Calu3 (cell line): ENCODE measurements around the gene PVR. TPM values are rescaled to one million over a fixed set of nuclear protein-coding genes. Genes with fewer than 3 reads are reported as not detected.
"Not testable (repeated sequence)": the region's sequence is repeated elsewhere in the genome, so short reads cannot be mapped to it uniquely, and the experiment has no call there.

Source experiments
- BruUV-seq: library from RNA; stranded (reverse); fragments of 400-500 nt; replicated peaks from 2 replicates; lab custom pipeline; 2021; lab: Mats Ljungman, UMichigan
- CTCF ChIA-PET: fragments of 300-600 bp; sonication (Branson Sonifier 250); formaldehyde crosslinking; loops from one replicate; lab custom pipeline; 2022; ENCODE audit warnings: antibody characterized with exemption; lab: Charles Lee
- DNase-seq: peaks from one replicate; pipeline ENCODE4 v3.0.0; 2022
- H3K27ac Mint-ChIP-seq: one replicate; pipeline ENCODE4 v1.8.0; 2022; ENCODE audit warnings: mixed read lengths; ENCODE audit not compliant: unreplicated experiment
- H3K27me3 Mint-ChIP-seq: one replicate; pipeline ENCODE4 v1.8.0; 2022; ENCODE audit warnings: mixed read lengths; ENCODE audit not compliant: unreplicated experiment
- H3K36me3 Mint-ChIP-seq: one replicate; pipeline ENCODE4 v1.8.0; 2022; ENCODE audit warnings: mild to moderate bottlenecking, moderate library complexity, mixed read lengths; ENCODE audit not compliant: insufficient read depth, unreplicated experiment
- H3K4me1 Mint-ChIP-seq: one replicate; pipeline ENCODE4 v1.8.0; 2022; ENCODE audit warnings: mild to moderate bottlenecking, low read depth, mixed read lengths; ENCODE audit not compliant: unreplicated experiment
- H3K4me3 Mint-ChIP-seq: one replicate; pipeline ENCODE4 v1.8.0; 2022; ENCODE audit warnings: mild to moderate bottlenecking, low read depth, moderate library complexity, mixed read lengths; ENCODE audit not compliant: unreplicated experiment
- H3K9me3 Mint-ChIP-seq: one replicate; pipeline ENCODE4 v1.8.0; 2022; ENCODE audit warnings: low read depth, mixed read lengths; ENCODE audit not compliant: unreplicated experiment
- intact Hi-C: fragments of 100-400 bp; cut with micrococcal nuclease; formaldehyde crosslinking; loops from one replicate; pipeline ENCODE4 v1.10.0; 2022; ENCODE audit not compliant: unreplicated experiment
- total RNA-seq: library from RNA; stranded (reverse); gene quantifications from 2 replicates; pipeline ENCODE4 v1.2.3, GENCODE V29; 2022
- TF ChIP-seq, protein P1 (sequence below): fragments of 200-600 bp; IDR thresholded peaks from one replicate; pipeline ENCODE4 v1.8.0; 2022; ENCODE audit warnings: antibody characterized with exemption; ENCODE audit not compliant: unreplicated experiment

The PVR gene
- total RNA-seq, 1 experiment from 2014 or later = 215 TPM

DNA sequence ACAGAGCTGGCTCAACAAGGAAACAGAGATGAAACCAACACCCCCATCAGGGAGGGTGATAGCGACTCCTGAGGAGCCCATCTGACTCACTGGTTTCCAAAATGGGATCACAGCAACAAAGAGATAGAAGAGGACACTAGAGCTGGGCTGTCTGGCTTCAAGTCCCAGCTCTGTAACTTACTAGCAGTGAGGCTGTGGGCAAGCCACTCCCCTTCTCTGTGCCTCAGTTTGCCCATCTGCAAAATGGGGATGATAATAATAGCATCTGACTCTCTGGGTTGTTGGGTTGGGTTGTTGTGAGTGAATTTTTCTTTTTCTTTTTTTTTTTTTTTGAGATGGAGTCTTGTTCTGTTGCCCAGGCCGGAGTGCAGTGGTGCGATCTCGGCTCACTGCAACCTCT, 16.1 kb upstream of the PVR start:
- H3K4me3 Mint-ChIP-seq = no peak overlapping the region
- no peaks in the 10 kb centered on the region for H3K27me3 Mint-ChIP-seq
- no TSS peak for BruUV-seq
- TF ChIP-seq, protein P1, sequence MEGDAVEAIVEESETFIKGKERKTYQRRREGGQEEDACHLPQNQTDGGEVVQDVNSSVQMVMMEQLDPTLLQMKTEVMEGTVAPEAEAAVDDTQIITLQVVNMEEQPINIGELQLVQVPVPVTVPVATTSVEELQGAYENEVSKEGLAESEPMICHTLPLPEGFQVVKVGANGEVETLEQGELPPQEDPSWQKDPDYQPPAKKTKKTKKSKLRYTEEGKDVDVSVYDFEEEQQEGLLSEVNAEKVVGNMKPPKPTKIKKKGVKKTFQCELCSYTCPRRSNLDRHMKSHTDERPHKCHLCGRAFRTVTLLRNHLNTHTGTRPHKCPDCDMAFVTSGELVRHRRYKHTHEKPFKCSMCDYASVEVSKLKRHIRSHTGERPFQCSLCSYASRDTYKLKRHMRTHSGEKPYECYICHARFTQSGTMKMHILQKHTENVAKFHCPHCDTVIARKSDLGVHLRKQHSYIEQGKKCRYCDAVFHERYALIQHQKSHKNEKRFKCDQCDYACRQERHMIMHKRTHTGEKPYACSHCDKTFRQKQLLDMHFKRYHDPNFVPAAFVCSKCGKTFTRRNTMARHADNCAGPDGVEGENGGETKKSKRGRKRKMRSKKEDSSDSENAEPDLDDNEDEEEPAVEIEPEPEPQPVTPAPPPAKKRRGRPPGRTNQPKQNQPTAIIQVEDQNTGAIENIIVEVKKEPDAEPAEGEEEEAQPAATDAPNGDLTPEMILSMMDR = no peak
- H3K4me1 Mint-ChIP-seq = peaks cover 26% of the 10 kb centered on the region
- intact Hi-C loops = no loop called here
- H3K27ac Mint-ChIP-seq = no peak overlapping the region
- H3K36me3 Mint-ChIP-seq = peaks cover 46% of the 10 kb centered on the region
- CTCF ChIA-PET = interaction anchor here (2.4 kb wide), 1 partner anchor 8 kb away, joined by 7 read pairs; no protein-coding TSS in a partner anchor
- H3K9me3 Mint-ChIP-seq = peaks cover 5% of the 10 kb centered on the region
- no peak for DNase-seq

DNA sequence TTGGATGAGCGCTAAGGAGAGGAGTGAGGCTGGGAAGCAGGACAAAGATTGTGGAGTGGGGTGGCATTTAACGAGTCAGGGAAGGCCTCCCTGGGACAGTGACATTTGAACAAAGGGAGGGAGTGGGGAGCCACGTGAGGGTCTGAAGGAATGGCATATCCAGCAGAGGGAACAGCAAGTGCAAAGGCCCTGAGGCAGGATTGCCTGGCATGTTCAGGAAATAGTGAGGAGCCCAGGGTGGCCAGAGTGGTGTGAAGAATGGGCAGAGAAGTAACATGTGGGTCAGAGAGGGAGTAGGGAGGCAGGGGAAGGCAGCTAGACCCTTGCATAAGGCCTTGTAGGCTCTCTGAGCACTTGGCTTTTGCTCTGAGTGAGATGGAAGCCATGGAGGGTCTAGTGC, 14.9 kb upstream of the PVR start:
- CTCF ChIA-PET = interaction anchor here (0.7 kb wide), 1 partner anchor 46 kb away, joined by 5 read pairs; no protein-coding TSS in a partner anchor
- TF ChIP-seq, protein P1 = no peak
- Mint-ChIP-seq H3K36me3 (peaks cover 48% of the 10 kb centered on the region), H3K27ac (no peak overlapping the region), H3K4me1 (peaks cover 22% of the 10 kb centered on the region), H3K9me3 (peaks cover 5% of the 10 kb centered on the region), H3K27me3 (no peaks in the 10 kb centered on the region), H3K4me3 (no peak overlapping the region)
- intact Hi-C loops = no loop called here
- BruUV-seq = no TSS peak
- DNase-seq = no peak

DNA sequence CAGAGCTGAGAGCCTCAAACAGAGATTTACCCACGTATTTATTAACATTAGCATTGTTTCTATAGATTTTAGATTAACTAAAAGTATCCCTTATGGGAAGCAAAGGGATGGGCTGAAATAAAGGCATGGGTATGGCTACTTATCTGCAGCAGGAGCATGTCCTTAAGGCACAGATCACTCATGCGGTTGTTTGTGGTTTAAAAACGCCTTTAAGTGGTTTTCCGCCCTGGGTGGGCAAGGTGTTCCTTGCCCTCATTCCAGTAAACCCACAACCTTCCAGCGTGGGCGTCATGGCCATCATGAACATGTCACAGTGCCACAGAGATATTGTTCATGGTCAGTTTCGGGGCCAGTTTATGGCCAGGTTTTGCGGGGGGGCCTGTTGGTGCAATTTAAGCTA, 12.1 kb upstream of the PVR start:
- Mint-ChIP-seq H3K36me3 (peaks cover 52% of the 10 kb centered on the region), H3K4me1 (peaks cover 24% of the 10 kb centered on the region)
- DNase-seq, BruUV-seq, intact Hi-C loops, H3K9me3 Mint-ChIP-seq, H3K27ac Mint-ChIP-seq, H3K27me3 Mint-ChIP-seq, H3K4me3 Mint-ChIP-seq, CTCF ChIA-PET: not testable (repeated sequence)

DNA sequence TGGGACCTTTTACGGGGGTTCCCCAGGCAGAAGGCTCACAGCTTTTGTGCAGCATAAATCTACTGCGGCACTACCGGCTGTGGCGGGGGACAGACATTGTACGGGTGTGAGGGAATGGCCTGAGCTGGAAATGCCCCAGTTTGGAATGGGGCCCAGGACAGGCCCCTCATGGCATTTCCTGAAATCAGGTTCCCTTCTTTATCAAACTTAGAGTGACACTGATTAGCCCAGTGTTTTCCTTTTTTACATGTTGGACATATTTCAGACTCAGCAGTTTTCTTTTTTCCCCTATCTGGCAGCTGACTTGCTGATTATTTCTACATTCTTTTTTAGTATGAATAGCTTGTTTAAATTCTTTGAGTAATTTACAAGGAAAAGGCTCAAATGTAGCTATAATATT, 9.7 kb upstream of the PVR start:
- H3K27ac Mint-ChIP-seq, DNase-seq, H3K4me3 Mint-ChIP-seq, BruUV-seq, H3K9me3 Mint-ChIP-seq, H3K27me3 Mint-ChIP-seq, intact Hi-C loops: not testable (repeated sequence)
- CTCF ChIA-PET = interaction anchor here (1.8 kb wide), 1 partner anchor 13 kb away, joined by 3 read pairs; no protein-coding TSS in a partner anchor
- H3K4me1 Mint-ChIP-seq = peaks cover 39% of the 10 kb centered on the region
- H3K36me3 Mint-ChIP-seq = peaks cover 55% of the 10 kb centered on the region

DNA sequence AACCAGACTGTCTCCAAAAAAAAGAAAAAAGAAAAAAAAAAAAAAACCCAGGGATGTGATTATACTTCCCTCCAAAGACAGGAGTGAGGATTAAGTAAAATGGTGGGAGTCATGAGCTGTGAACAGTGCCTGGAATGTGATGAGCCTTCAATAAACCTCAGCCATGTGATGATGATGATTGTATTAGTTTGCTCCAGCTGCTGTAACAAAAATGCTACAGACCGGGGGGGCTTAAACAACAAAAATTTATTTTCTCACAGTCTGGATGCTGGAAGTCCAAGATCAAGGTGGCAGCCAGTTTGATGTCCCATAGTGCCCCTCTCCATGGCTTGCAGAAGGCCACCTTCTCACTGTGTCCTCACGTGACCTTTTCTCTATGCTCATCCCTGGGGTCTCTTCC, 8.9 kb upstream of the PVR start:
- no peak overlapping the region for H3K27ac Mint-ChIP-seq
- H3K4me3 Mint-ChIP-seq = no peak overlapping the region
- no TSS peak for BruUV-seq
- peaks cover 2% of the 10 kb centered on the region for H3K9me3 Mint-ChIP-seq
- H3K27me3 Mint-ChIP-seq = no peaks in the 10 kb centered on the region
- peaks cover 57% of the 10 kb centered on the region for H3K36me3 Mint-ChIP-seq
- H3K4me1 Mint-ChIP-seq = peaks cover 46% of the 10 kb centered on the region
- TF ChIP-seq, protein P1 = no peak
- CTCF ChIA-PET = interaction anchor here (1.3 to 1.9 kb wide), 2 partner anchors 9 to 17 kb away, joined by 3 to 7 read pairs; no protein-coding TSS in a partner anchor
- DNase-seq = no peak
- intact Hi-C loops = no loop called here
